ENCODE data around the gene GRIK2.
"Not testable (repeated sequence)": the region's sequence is repeated elsewhere in the genome, so short reads cannot be mapped to it uniquely, and the experiment has no call there.

Gene GRIK2

DNA sequence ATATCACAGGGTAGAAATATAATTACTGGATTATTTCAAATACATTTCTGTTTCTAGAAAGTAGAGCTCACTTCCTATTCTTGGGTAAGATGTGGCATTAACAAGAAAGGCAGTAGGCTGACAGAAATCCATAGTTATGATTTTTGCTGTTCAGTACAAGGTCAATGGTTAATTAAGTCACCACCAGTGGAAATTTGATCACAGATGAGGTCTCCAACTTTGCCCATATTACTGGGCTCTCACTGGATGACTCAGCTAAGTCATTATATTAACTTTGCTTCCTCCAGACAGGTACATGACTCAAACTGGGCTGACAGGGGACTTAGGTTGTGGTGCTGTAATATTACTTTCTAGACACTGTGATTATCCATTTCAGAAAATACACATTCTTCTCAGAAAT is 212.4 kb downstream of the GRIK2 start:
- Histone ChIP-seq H3K4me1 (ENCODE audit: control insufficient read depth, insufficient read depth, low read length) (no peaks in the 10 kb centered on the region), H3K9me3 (ENCODE audit: control insufficient read depth, insufficient read depth, low read length) (no peaks in the 10 kb centered on the region), H3K36me3 (ENCODE audit: control insufficient read depth, insufficient read depth, low read length) (no peaks in the 10 kb centered on the region), H3K4me3 (ENCODE audit: low read depth, low read length) (no peak overlapping the region), H3K27me3 (ENCODE audit: control insufficient read depth, insufficient read depth, low read length) (no peaks in the 10 kb centered on the region), H3K9ac (ENCODE audit: low read depth, low read length) (no peak overlapping the region)

DNA sequence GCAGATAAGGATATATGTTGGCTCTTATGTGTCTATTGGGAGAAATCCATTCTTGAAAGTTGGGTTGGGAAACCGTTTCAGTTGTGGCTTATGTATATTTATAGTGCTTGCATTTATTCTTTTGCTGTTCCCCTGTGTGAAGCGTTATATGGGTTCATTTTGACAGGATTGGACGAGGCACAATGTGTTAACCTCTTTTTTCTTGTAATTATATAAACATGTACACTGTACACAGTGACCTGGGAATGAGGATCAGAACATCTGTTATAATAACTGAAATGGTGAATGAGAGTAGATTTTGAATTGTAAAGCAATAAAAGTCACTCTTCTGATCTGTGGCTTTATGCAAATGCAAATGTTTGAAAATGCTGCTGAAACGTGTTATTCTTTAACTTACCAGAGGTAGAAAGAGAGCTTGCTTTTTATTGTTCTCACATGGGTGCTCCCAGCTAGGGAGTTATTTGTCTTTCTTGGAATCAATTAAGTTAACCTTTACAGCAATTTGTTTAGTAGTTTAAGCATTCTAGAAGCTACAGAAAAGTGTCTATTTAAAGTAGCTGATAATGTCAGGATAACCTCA is 213.7 kb downstream of the GRIK2 start:
- no peak overlapping the region for H3K4me3 ChIP-seq (ENCODE audit: low read depth, low read length)
- H3K27me3 ChIP-seq (ENCODE audit: control insufficient read depth, insufficient read depth, low read length), result no peaks in the 10 kb centered on the region
- no peak overlapping the region for H3K9ac ChIP-seq (ENCODE audit: low read depth, low read length)
- no peaks in the 10 kb centered on the region for H3K9me3 ChIP-seq (ENCODE audit: control insufficient read depth, insufficient read depth, low read length)
- H3K36me3 ChIP-seq (ENCODE audit: control insufficient read depth, insufficient read depth, low read length), result no peaks in the 10 kb centered on the region
- H3K4me1 ChIP-seq (ENCODE audit: control insufficient read depth, insufficient read depth, low read length), result no peaks in the 10 kb centered on the region

DNA sequence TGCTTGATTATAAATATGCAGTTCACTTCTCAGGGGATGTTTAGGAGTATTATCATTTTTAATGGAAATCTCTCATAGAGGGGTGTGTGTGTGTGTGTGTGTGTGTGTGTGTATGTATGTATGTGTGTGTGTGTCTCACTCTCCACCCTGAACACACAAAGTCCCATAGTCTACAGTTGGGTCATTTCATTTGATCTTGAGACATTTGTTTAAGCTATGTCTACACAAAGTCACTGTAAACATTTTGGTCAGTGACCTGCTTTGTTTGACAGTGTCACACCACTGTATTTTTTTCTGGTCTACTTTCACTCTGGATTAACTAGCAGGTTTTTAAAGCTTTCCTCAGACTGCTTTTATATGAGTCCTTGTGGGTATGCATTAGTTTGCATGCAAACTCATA is 215.2 kb downstream of the GRIK2 start:
- Histone ChIP-seq H3K9ac (ENCODE audit: low read depth, low read length) (no peak overlapping the region), H3K36me3 (ENCODE audit: control insufficient read depth, insufficient read depth, low read length) (no peaks in the 10 kb centered on the region)

DNA sequence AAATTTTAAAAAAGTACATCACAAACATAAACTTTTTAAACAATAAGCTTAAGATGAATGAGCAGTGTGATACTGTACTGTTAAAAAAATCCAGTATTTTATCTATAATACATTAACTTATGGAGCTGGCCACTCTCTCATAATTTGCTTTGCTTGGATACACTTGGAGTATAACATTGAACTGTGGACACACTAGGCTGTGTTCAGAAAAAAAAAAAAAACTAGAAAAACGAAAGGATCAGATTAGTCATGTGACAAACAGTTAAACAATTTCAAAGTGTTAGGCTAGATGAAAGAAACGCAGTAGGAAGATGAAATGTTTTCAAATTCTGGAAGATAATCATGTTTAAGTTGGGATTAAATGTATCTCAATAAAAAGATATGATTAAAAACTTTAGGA is 220.0 kb downstream of the GRIK2 start:
- H3K9me3 ChIP-seq (ENCODE audit: control insufficient read depth, insufficient read depth, low read length), result no peaks in the 10 kb centered on the region
- peaks cover 21% of the 10 kb centered on the region for H3K4me1 ChIP-seq (ENCODE audit: control insufficient read depth, insufficient read depth, low read length)
- H3K36me3 ChIP-seq (ENCODE audit: control insufficient read depth, insufficient read depth, low read length), result no peaks in the 10 kb centered on the region
- H3K9ac ChIP-seq (ENCODE audit: low read depth, low read length), result no peak overlapping the region
- no peak overlapping the region for H3K4me3 ChIP-seq (ENCODE audit: low read depth, low read length)
- H3K27me3 ChIP-seq (ENCODE audit: control insufficient read depth, insufficient read depth, low read length), result no peaks in the 10 kb centered on the region

More for the DNA sequence above, 215.2 kb downstream of the GRIK2 start:
- H3K27me3 ChIP-seq (ENCODE audit: control insufficient read depth, insufficient read depth, low read length), result no peaks in the 10 kb centered on the region
- H3K4me1 ChIP-seq (ENCODE audit: control insufficient read depth, insufficient read depth, low read length), result peaks cover under 1% of the 10 kb centered on the region
- H3K9me3 ChIP-seq (ENCODE audit: control insufficient read depth, insufficient read depth, low read length), result no peaks in the 10 kb centered on the region
- H3K4me3 ChIP-seq (ENCODE audit: low read depth, low read length), result no peak overlapping the region

DNA sequence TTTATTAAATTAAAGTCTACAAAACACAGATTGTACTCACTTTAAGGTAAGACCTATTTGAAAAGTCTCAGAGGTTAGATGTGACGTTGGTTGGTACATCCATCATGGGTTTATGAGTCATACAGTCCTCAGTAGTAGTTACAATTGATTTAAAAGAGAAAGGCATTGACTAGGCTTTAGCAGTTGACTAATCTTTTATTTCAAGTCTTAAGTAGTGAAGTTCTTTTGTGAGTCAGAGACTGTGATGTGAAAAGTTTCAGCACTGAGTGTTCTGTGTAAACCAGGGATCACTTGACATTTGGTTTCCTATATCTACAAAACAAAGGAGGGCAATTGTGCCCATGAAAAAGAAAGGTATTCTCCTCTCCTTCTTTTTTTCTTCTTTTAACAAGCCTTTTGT is 221.3 kb downstream of the GRIK2 start:
- no peaks in the 10 kb centered on the region for H3K36me3 ChIP-seq (ENCODE audit: control insufficient read depth, insufficient read depth, low read length)
- H3K27me3 ChIP-seq (ENCODE audit: control insufficient read depth, insufficient read depth, low read length), result no peaks in the 10 kb centered on the region
- no peak overlapping the region for H3K4me3 ChIP-seq (ENCODE audit: low read depth, low read length)
- peaks cover 21% of the 10 kb centered on the region for H3K4me1 ChIP-seq (ENCODE audit: control insufficient read depth, insufficient read depth, low read length)
- H3K9me3 ChIP-seq (ENCODE audit: control insufficient read depth, insufficient read depth, low read length), result no peaks in the 10 kb centered on the region
- H3K9ac ChIP-seq (ENCODE audit: low read depth, low read length), result no peak overlapping the region

DNA sequence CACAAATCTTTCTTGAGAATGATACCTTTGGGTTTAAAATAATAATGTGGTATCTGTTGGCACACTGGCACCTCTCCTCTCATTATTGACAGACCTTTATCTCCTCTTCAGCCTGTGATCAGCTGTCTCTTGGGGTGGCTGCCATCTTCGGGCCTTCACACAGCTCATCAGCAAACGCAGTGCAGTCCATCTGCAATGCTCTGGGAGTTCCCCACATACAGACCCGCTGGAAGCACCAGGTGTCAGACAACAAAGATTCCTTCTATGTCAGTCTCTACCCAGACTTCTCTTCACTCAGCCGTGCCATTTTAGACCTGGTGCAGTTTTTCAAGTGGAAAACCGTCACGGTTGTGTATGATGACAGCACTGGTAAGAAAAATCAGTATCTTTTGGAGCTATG is 232.8 kb downstream of the GRIK2 start:
- Histone ChIP-seq H3K27me3 (ENCODE audit: control insufficient read depth, insufficient read depth, low read length) (no peaks in the 10 kb centered on the region), H3K4me1 (ENCODE audit: control insufficient read depth, insufficient read depth, low read length) (no peaks in the 10 kb centered on the region), H3K9me3 (ENCODE audit: control insufficient read depth, insufficient read depth, low read length) (no peaks in the 10 kb centered on the region), H3K4me3 (ENCODE audit: low read depth, low read length) (no peak overlapping the region), H3K36me3 (ENCODE audit: control insufficient read depth, insufficient read depth, low read length) (no peaks in the 10 kb centered on the region), H3K9ac (ENCODE audit: low read depth, low read length) (no peak overlapping the region)

DNA sequence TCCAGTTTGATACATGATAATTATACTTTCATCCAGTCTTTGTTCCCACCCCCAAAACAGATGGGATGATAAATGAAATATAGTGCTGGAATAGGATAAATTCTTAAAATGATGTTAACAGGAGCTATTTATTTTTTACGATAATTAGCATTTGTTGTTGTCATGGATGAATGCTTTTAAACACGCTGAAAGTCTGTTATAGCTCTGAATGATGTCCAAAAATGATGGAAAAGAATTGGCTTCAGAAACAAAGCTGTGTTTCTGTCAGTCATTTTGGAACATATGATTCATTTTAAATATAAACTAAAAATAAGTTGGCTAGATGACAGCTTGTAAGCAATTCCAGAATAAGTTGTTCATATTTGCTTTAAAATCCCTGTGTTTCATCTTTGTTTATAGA is 237.4 kb downstream of the GRIK2 start:
- Histone ChIP-seq H3K4me1 (ENCODE audit: control insufficient read depth, insufficient read depth, low read length) (no peaks in the 10 kb centered on the region), H3K4me3 (ENCODE audit: low read depth, low read length) (no peak overlapping the region), H3K9me3 (ENCODE audit: control insufficient read depth, insufficient read depth, low read length) (no peaks in the 10 kb centered on the region), H3K9ac (ENCODE audit: low read depth, low read length) (no peak overlapping the region), H3K36me3 (ENCODE audit: control insufficient read depth, insufficient read depth, low read length) (no peaks in the 10 kb centered on the region), H3K27me3 (ENCODE audit: control insufficient read depth, insufficient read depth, low read length) (no peaks in the 10 kb centered on the region)

DNA sequence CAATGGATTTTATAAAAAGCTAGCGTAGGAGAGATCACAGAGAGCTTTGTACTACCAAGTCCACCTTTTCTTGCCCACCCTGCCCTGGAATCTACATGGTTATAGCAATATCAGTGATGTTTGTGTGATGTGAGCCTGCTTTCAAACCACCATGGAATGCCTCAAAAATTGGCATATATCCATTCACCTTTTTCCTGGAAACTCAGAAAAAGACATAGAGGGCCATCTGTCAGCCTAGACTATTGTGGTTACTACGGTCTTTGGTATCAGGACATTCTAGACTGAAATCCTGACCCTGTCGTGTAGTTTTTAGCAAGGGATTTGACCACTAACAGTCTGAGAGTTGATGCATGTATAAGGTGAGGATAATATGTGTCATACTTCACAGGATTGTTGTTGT is 239.6 kb downstream of the GRIK2 start:
- Histone ChIP-seq H3K9ac (ENCODE audit: low read depth, low read length) (no peak overlapping the region), H3K4me3 (ENCODE audit: low read depth, low read length) (no peak overlapping the region)

DNA sequence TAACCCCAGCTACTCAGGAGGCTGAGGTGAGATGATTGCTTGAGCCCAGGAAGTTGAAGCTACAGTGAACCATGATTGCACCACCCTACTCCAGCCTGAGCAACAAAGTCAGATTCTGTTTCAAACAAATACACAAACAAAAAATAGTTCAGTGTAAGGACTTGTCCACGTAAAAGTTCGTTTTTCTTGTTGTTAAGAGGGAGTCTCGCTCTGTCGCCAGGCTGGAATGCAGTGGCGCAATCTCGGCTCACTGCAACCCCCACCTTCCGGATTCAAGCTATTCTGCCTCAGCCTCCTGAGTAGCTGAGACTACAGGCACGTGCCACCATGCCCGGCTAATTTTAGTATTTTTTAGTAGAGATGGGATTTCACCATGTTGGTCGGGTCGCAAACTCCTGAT is 245.4 kb downstream of the GRIK2 start:
- H3K36me3 ChIP-seq (ENCODE audit: control insufficient read depth, insufficient read depth, low read length); H3K27me3 ChIP-seq (ENCODE audit: control insufficient read depth, insufficient read depth, low read length): not testable (repeated sequence)

More for the DNA sequence above, 239.6 kb downstream of the GRIK2 start:
- Histone ChIP-seq H3K27me3 (ENCODE audit: control insufficient read depth, insufficient read depth, low read length) (no peaks in the 10 kb centered on the region), H3K4me1 (ENCODE audit: control insufficient read depth, insufficient read depth, low read length) (no peaks in the 10 kb centered on the region), H3K36me3 (ENCODE audit: control insufficient read depth, insufficient read depth, low read length) (no peaks in the 10 kb centered on the region), H3K9me3 (ENCODE audit: control insufficient read depth, insufficient read depth, low read length) (no peaks in the 10 kb centered on the region)

DNA sequence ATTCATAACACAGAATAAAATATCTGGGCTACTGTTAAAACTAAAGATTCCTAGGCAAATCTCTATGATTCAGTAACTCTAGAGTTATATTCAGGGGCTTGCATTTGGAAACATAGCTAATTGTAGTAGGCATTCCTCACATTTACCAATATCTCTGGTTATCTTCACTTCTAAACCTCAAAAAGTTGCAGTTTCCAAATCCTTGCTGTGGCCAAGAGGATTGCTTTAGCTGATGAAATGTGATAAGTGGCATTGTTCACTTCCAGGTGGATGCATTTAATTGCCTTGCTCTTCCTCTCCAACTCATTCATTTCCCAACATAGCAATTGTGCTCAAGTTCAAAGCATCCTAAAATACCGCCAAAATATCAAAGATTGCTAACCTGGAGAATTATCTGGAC is 246.6 kb downstream of the GRIK2 start:
- H3K9ac ChIP-seq (ENCODE audit: low read depth, low read length), result no peak overlapping the region
- no peaks in the 10 kb centered on the region for H3K4me1 ChIP-seq (ENCODE audit: control insufficient read depth, insufficient read depth, low read length)
- H3K27me3 ChIP-seq (ENCODE audit: control insufficient read depth, insufficient read depth, low read length), result no peaks in the 10 kb centered on the region
- H3K4me3 ChIP-seq (ENCODE audit: low read depth, low read length), result no peak overlapping the region
- no peaks in the 10 kb centered on the region for H3K36me3 ChIP-seq (ENCODE audit: control insufficient read depth, insufficient read depth, low read length)
- H3K9me3 ChIP-seq (ENCODE audit: control insufficient read depth, insufficient read depth, low read length), result no peaks in the 10 kb centered on the region

More for the DNA sequence above, 245.4 kb downstream of the GRIK2 start:
- not testable (repeated sequence) for H3K9ac ChIP-seq (ENCODE audit: low read depth, low read length); H3K4me3 ChIP-seq (ENCODE audit: low read depth, low read length); H3K4me1 ChIP-seq (ENCODE audit: control insufficient read depth, insufficient read depth, low read length); H3K9me3 ChIP-seq (ENCODE audit: control insufficient read depth, insufficient read depth, low read length)

DNA sequence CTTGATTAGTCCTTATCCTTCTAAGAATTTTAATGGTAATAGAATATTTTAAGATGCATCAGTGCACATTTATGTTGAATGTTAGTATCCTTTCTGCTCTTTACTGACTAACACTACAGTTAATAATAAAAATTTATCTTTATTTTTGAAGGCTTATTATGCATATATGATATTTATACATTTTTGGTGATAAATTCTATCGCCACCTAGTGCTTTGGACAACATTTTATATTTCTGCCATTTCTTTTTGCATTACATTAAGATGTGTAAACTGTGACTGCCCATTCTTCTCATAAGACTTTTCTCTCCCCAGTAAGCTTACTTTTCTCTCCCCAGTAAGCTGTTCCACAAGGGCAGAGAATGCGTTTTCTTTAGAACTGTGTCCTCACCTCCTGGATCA is 252.3 kb downstream of the GRIK2 start:
- Histone ChIP-seq H3K4me1 (ENCODE audit: control insufficient read depth, insufficient read depth, low read length) (peaks cover 12% of the 10 kb centered on the region), H3K9me3 (ENCODE audit: control insufficient read depth, insufficient read depth, low read length) (no peaks in the 10 kb centered on the region)

DNA sequence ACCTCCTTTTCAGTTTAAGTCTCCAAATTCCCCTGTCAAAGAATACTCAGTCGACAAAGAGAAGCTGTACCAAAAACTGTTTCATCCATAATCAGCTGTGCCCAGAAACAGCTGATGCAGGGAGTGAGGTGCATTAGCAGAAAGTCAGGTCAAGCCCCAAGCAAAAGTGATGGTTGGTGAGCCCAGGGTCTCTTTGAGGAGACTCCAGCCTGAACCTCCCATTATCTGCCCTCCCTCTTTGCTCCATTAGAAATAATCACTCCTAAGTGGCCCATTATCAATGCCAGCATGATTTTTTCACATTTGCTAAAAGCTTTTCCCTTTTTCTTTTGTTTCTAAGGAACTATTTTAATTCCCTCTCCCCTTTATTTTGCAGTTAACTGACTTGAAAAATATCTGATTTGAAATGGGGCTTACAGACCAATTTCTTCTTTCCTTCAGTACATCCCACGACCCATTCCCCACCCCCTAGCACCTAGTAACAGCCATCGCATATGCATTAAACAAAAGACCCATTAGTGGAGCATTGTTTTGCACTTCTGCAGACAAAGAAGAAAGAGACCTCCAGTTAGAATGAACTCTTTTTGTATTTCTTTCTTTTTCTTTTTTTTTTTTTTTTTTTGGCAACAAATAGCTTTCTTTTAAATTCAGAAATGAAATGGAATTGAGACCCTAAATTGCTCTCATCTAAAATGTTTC is 257.0 kb downstream of the GRIK2 start:
- Histone ChIP-seq H3K4me3 (ENCODE audit: low read depth, low read length) (no peak overlapping the region), H3K36me3 (ENCODE audit: control insufficient read depth, insufficient read depth, low read length) (no peaks in the 10 kb centered on the region), H3K9me3 (ENCODE audit: control insufficient read depth, insufficient read depth, low read length) (no peaks in the 10 kb centered on the region), H3K4me1 (ENCODE audit: control insufficient read depth, insufficient read depth, low read length) (peaks cover 19% of the 10 kb centered on the region), H3K27me3 (ENCODE audit: control insufficient read depth, insufficient read depth, low read length) (no peaks in the 10 kb centered on the region), H3K9ac (ENCODE audit: low read depth, low read length) (no peak overlapping the region)

More for the DNA sequence above, 252.3 kb downstream of the GRIK2 start:
- Histone ChIP-seq H3K9ac (ENCODE audit: low read depth, low read length) (no peak overlapping the region), H3K27me3 (ENCODE audit: control insufficient read depth, insufficient read depth, low read length) (no peaks in the 10 kb centered on the region), H3K36me3 (ENCODE audit: control insufficient read depth, insufficient read depth, low read length) (no peaks in the 10 kb centered on the region), H3K4me3 (ENCODE audit: low read depth, low read length) (no peak overlapping the region)

Data from iPS-15b (cell line).